Stromal cell of bone marrow (primary cell): ENCODE data around the gene CDA.

Source experiments
- DNase-seq: peaks from one replicate; pipeline ENCODE4 v3.0.0-alpha.2; 2012; ENCODE audit warnings: low read depth

CDA gene

DNA sequence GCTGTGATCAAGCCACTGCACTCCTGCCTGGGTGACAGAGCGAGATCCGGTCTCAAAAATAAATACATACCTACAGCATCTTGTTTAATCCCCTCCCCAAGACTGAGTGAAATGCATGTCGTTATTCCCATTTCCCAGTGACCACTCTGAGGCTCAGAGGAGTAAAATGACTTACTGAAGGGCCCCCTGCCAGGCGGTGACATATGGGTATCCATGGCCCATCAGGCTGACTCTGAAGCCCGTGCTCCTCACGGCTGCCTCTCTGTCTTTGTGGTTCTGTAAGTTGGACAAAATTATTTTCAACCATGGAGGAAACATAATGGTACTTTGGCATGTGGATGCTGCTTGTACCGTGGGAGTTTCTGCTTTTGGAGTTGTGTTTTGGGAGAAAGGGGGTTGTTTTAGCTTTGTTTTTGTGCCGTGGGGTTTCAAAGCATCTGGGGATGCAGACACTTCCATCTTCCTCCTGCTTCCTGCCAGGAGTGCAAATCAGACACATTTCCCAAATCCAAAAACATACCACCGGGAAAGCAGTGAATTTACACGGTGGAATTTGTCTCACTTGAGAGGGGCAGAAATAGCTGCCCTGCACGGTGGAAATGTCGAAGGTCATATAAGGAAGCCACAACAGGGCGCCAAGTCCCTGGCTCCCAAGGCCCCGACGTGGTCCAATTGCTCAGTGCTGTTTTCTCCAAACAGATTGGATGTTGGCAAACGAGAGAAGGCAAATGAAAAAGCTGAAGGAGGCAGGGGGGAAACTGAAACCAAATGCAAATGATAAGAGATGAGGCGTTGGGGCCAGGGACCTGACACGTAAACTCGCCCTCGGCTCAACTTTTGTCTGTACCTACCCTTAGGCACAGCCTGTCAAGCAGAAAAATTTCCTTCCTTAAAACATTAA, 27.3 kb downstream of the CDA start:
- no peak for DNase-seq

DNA sequence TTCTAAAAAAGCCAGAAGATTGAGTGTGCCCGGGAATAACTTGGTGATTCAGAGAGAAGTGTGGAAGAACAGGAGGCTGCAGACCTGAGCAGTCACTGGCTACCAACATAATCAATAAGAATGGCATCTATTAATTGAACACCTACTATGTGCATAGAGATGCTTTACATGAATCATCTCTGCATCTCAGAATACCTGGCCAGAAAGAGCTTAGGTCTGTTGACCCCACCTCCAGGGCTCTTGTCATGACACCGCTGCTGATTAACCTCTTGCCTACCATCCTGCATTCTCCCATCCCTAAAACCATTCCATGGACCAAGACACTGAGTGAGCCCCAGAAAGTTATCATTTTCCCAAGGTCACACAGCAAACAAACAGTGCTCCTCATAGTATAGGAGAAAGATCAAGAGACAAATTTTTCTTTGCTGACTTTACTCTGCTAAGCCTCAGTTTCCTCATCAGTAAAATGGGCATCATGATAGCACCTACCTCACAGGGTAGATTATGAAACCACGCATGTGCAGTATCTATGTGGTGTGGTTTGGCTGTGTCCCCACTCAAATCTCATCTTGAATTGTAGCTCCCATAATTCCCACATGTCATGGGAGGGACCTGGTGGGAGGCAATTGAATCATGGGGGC, 28.1 kb downstream of the CDA start:
- no peak for DNase-seq

DNA sequence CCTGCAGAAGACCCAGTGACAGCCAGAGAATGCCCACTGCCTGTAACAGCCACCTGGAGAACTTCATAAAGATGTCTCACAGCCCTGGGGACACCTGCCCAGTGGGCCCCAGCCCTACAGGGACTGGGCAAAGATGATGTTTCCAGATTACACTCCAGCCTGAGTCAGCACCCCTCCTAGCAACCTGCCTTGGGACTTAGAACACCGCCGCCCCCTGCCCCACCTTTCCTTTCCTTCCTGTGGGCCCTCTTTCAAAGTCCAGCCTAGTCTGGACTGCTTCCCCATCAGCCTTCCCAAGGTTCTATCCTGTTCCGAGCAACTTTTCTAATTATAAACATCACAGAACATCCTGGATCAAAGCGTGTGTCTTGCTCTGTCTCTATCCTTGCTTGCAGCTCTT, 29.7 kb downstream of the CDA start:
- DNase-seq, result no peak

DNA sequence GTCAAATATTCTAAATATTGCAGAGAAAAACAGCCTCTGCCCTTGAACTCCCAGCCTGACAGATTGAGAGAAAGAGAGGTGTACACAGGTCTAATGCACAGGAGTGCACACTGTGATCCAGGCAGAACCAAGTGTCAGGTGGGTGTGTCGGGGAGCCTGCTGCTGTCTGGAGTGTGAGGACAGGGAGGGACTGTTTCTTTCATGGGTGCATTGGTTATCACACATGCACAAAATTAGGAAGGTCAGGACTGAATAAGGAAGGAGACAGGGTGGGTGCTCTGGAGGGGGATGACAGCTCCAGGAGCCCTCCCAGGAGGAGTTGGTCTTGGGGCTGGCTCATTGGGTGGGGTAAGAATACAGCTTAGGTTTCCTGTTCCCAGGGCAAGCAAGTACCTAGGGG, 31.1 kb downstream of the CDA start:
- no peak for DNase-seq

DNA sequence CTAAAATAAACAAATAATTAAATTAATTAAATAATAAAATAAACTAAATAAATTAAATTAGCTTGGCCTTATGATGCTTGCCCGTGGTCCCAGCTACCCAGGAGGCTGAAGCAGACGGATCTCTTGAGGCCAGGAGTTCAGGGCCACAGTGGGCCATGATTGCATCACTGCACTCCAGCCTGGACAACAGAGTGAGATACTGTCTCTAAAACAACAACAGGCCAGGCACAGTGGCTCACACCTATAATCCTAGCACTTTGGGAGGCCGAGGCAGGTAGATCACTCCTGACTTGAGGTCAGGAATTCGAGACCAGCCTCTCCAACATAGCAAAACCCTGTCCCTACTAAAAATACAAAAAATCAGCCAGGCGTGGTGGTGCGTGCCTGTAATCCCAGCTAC, 32.1 kb downstream of the CDA start:
- DNase-seq, result no peak

- no peak for DNase-seq
Measured at GRCh38 chr1:20624709-20625108, 35.8 kb downstream of the CDA start.

- DNase-seq, result no peak
Measured at GRCh38 chr1:20625176-20626097, 36.5 kb downstream of the CDA start.

DNA sequence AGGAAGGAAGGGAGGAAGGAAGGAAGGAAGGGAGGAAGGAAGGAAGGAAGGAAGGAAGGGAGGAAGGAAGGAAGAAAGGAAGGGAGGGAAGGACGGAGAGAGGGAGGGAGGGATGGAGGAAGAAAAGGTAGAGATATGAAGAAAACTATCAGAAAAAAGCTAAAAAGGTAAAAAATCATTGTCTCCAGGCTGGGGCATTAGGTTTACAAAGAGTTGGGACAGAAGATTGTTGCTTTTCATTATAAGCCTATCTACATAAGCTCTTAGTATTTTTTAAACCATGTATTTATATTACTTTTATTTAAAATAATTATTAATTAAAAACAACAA, 37.2 kb downstream of the CDA start:
- no peak for DNase-seq

DNA sequence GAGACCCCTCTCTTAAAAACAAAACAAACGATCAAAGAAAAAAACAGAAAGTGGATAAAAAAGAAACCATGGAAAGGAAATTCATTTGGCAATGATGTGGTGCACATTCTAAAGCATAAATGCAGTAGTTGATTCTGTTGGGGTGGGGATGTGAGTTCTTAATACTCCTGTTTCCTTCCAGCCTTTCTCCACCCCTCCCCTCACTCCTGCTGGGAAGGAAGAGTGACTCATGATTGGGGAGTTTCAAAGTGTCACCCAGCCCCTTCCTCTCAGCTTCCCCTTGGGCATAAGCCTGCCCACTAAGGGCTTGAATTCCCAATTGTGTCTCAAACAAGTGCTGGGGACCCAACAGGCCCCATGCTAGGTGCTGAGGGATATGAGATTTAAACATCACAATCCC, 37.6 kb downstream of the CDA start:
- DNase-seq, result no peak

GRCh38 chr1:20630729-20631128, 41.8 kb downstream of the CDA start:
- no peak for DNase-seq

GRCh38 chr1:20632386-20632785, 43.5 kb downstream of the CDA start:
- DNase-seq, result no peak

- peak; percentile 46 for DNase-seq
Measured at GRCh38 chr1:20633190-20634064, 44.5 kb downstream of the CDA start, which contains the start of gene PINK1. TSS of gene PINK1 (plus strand) at chr1:20633458. CDS start at chr1:20633549, 91 bp downstream.

DNA sequence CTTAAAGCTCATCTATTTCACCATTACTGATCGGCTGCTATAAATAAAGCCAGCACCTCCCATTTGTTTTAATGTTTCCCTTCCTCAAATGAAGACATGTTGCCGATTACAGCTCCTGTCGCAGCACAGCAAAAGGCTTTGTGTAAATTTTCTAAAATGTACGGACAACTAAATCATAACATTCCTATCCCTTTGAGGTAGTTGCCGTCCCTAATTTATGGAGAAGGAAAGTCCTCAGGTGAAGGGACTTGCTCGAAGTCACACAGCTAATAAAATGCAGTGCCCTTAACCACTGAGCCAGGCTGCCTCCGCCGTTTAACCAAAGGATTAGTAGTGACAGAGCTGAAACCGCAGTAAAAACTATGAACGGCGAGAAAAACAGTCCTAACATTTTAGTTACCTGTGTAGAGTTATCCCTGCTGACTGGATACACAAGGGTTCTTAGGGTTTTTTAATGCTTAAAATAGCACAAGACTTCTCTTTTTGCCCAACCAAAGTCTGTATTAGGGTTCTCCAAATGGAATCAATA, 45.2 kb downstream of the CDA start:
- no peak for DNase-seq

- DNase-seq, result no peak
Measured at GRCh38 chr1:20634594-20635084, 45.7 kb downstream of the CDA start.

DNA sequence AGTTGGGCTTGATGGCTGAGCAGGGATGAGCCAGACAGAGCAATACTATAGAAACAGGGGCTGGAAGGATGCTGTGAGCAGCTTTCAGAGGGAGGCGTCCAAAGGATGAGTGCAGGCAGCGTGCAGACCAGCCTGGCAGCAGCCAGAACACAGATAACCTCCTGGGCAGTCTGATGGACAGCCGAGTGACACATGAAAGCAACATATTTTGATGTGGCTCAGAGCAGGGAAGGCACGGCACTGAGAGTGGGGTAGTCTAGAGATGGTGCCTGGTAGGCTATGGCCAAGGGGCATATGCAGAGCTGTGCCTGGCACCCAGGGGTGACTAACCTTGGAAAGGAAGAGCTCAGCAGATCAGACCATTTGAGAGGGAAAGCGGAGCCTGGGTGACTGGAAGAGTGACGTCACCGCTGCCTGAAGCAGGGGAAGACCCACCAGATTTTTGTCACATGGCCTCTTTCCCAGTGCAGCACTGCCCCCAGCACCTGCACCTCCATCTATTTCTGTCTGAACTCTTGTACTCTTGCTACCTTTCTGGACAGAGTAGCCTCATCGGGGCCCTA, 48.0 kb downstream of the CDA start:
- DNase-seq, result no peak

DNA sequence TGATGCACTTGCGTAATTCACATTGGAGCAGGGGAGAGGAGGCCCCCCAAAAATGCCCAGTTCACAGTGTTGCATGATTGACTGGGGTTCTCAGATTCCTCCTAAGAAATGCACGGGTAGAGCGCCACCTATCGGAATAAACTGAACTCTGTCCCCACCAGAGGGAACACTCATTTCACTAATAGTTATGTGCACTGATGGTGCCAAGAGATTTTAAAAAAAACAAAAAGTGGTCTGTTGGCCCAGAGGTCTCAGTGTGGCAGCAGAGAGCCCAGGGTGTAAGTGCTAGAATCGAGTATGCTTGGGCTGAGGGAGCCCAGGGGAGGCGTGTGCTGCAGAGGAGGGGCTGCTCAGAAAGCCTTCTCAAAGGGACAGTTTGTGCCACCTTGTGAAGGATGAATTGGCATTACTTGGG, 51.3 kb downstream of the CDA start:
- DNase-seq, result no peak

DNA sequence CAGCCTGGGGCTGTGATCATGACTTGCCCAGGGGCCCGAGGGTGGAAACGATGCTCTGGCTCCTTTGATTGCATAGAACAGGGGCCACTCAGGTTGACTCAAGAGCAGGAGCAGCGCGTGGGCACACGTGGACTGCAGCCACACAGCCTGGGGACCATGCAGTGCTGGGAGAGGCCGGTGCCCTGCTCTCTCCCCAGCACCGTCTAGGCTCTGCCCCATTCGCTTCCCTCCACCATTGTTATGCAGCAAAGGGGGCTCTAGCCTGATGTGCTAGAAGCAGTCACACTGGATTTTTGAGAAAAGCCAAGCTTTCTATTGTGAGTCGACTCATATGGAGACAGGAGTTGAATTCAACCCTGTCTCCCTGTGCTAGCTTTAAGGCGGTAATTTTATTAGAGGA, 53.1 kb downstream of the CDA start:
- DNase-seq, result no peak

GRCh38 chr1:20643080-20643479, 54.2 kb downstream of the CDA start:
- DNase-seq, result no peak

DNA sequence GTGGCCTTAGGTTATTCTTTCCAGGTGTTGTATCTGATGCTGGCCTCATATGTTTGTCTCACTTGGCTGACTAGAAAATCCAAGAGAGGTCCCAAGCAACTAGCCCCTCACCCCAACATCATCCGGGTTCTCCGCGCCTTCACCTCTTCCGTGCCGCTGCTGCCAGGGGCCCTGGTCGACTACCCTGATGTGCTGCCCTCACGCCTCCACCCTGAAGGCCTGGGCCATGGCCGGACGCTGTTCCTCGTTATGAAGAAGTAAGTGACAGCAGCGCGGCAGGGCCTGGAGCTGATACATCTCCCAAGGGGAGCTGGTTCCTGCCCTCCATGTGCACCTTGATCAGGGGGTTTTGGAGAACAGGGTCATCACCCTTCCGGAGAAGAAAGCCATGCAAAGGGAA, 55.5 kb downstream of the CDA start:
- DNase-seq, result no peak

GRCh38 chr1:20645414-20645813, 56.5 kb downstream of the CDA start:
- no peak for DNase-seq

DNA sequence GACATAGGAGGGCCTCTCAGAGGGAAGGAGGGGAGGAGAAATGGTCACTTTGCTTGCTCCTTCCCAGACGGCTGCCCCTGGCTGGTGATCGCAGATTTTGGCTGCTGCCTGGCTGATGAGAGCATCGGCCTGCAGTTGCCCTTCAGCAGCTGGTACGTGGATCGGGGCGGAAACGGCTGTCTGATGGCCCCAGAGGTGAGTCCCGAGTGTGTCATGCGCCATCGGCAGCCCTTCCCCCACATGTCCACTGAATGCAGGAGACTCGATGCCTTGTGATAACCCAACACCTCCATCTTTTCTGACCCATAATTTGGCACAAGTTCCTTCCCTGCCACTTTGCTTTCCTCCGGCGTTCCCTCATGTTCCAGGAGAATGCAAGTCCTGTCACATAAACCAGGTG, 59.5 kb downstream of the CDA start:
- DNase-seq, result no peak
